Neuronal stem cell (in vitro differentiated cells): Measurements from ENCODE around the gene CHGA.
A peak's percentile ranks its signal among the peaks of the same experiment; 100 is the strongest.

ENCODE experiments used
- DNase-seq: peaks from one replicate; pipeline ENCODE4 v3.0.0-alpha.2; 2013; ENCODE audit warnings: low spot score
- H2AFZ ChIP-seq: one replicate; pipeline ENCODE4 v1.6.1; 2013; ENCODE audit warnings: mild to moderate bottlenecking, low read length, inconsistent platforms
- H2AK5ac ChIP-seq: 2 replicates; pipeline ENCODE4 v1.6.1; 2013; ENCODE audit warnings: low read depth, mild to moderate bottlenecking, inconsistent platforms, low read length, moderate library complexity, mixed read lengths
- H2BK120ac ChIP-seq: 2 replicates; pipeline ENCODE4 v1.6.1; 2013; ENCODE audit warnings: low read depth, mild to moderate bottlenecking, inconsistent platforms, low read length, moderate library complexity, mixed read lengths
- H2BK12ac ChIP-seq: one replicate; pipeline ENCODE4 v1.6.1; 2013; ENCODE audit warnings: low read length, inconsistent platforms
- H2BK15ac ChIP-seq: 2 replicates; pipeline ENCODE4 v1.6.1; 2013; ENCODE audit warnings: mild to moderate bottlenecking, low read length, inconsistent platforms, mixed read lengths
- H2BK5ac ChIP-seq: one replicate; pipeline ENCODE4 v1.6.1; 2013; ENCODE audit warnings: inconsistent platforms, mild to moderate bottlenecking, low read length, moderate library complexity
- H3K14ac ChIP-seq: one replicate; pipeline ENCODE4 v1.6.1; 2013; ENCODE audit warnings: low read length, inconsistent platforms
- H3K18ac ChIP-seq: 2 replicates; pipeline ENCODE4 v1.6.1; 2013; ENCODE audit warnings: low read length, inconsistent platforms
- H3K23ac ChIP-seq: 2 replicates; pipeline ENCODE4 v1.6.1; 2013; ENCODE audit warnings: low read depth, mild to moderate bottlenecking, mixed read lengths, low read length, inconsistent platforms; ENCODE audit not compliant: poor library complexity
- H3K27ac ChIP-seq: replicated peaks from 3 replicates; pipeline ENCODE4 v1.5.1; 2013; ENCODE audit warnings: low read length, inconsistent platforms
- H3K27me3 ChIP-seq, 3 experiments: 2 replicates each; pipeline ENCODE4 v1.6.1; 2013; ENCODE audit warnings: low read length in 3 of 3, mild to moderate bottlenecking in 2 of 3, inconsistent platforms in 1 of 3, low read depth in 1 of 3, mixed read lengths in 1 of 3, moderate library complexity in 1 of 3; ENCODE audit not compliant: control insufficient read depth in 3 of 3, insufficient read depth in 3 of 3
- H3K36me3 ChIP-seq, 2 donors: replicated peaks in 1 of 2; 2 replicates each; pipeline ENCODE4 v1.6.1; 2013; ENCODE audit warnings: low read length in 2 of 2; ENCODE audit not compliant: control insufficient read depth in 2 of 2, insufficient read depth in 2 of 2
- H3K4ac ChIP-seq: 2 replicates; pipeline ENCODE4 v1.6.1; 2013; ENCODE audit warnings: inconsistent platforms, mild to moderate bottlenecking, low read length, moderate library complexity
- H3K4me1 ChIP-seq, 2 donors: 1 replicate in 1 of 2; 2 replicates in 1 of 2; pipeline ENCODE4 v1.6.1; 2013; ENCODE audit warnings: low read length in 2 of 2, low read depth in 1 of 2; ENCODE audit not compliant: control insufficient read depth in 2 of 2, insufficient read depth in 1 of 2
- H3K4me2 ChIP-seq: one replicate; pipeline ENCODE4 v1.6.1; 2013; ENCODE audit warnings: mild to moderate bottlenecking, low read length, inconsistent platforms; ENCODE audit not compliant: insufficient read depth, poor library complexity, severe bottlenecking
- H3K4me3 ChIP-seq, 2 donors: 2 replicates each; pipeline ENCODE4 v1.5.1; 2013; ENCODE audit warnings: low read length in 2 of 2, mild to moderate bottlenecking in 2 of 2, inconsistent platforms in 1 of 2, moderate library complexity in 1 of 2
- H3K79me1 ChIP-seq: one replicate; pipeline ENCODE4 v1.6.1; 2013; ENCODE audit warnings: low read depth, mild to moderate bottlenecking, inconsistent platforms, low read length, moderate library complexity
- H3K9ac ChIP-seq: one replicate; pipeline ENCODE4 v1.6.1; 2013; ENCODE audit warnings: mild to moderate bottlenecking, low read depth, low read length, inconsistent platforms; ENCODE audit not compliant: poor library complexity
- H3K9me3 ChIP-seq, 2 donors: replicated peaks in 1 of 2; 2 replicates each; pipeline versions ENCODE3 to v1.6.1; 2013; ENCODE audit warnings: low read length in 2 of 2, mild to moderate bottlenecking in 2 of 2, inconsistent platforms in 1 of 2, low read depth in 1 of 2, mixed read lengths in 1 of 2, moderate library complexity in 1 of 2; ENCODE audit not compliant: control insufficient read depth in 2 of 2, insufficient read depth in 1 of 2
- H4K8ac ChIP-seq: one replicate; pipeline ENCODE4 v1.6.1; 2013; ENCODE audit warnings: low read depth, mild to moderate bottlenecking, inconsistent platforms, low read length, moderate library complexity
- H4K91ac ChIP-seq: one replicate; pipeline ENCODE4 v1.6.1; 2013; ENCODE audit warnings: low read length, low read depth, mild to moderate bottlenecking, inconsistent platforms; ENCODE audit not compliant: poor library complexity
- WGBS, 2 donors: extraction: QIAGEN DNeasy Blood & Tissue Kit; methylation state at CpG; one replicate each; pipeline ENCODE4 v1.1.7; 2013; ENCODE audit warnings: missing lambda C conversion rate in 2 of 2, mixed read lengths in 1 of 2; ENCODE audit not compliant: insufficient read length in 2 of 2, insufficient replicate concordance in 1 of 2; ENCODE audit errors: extremely low coverage in 2 of 2; 5-methylcytosine and 5-hydroxymethylcytosine counted together

The CHGA gene

DNA sequence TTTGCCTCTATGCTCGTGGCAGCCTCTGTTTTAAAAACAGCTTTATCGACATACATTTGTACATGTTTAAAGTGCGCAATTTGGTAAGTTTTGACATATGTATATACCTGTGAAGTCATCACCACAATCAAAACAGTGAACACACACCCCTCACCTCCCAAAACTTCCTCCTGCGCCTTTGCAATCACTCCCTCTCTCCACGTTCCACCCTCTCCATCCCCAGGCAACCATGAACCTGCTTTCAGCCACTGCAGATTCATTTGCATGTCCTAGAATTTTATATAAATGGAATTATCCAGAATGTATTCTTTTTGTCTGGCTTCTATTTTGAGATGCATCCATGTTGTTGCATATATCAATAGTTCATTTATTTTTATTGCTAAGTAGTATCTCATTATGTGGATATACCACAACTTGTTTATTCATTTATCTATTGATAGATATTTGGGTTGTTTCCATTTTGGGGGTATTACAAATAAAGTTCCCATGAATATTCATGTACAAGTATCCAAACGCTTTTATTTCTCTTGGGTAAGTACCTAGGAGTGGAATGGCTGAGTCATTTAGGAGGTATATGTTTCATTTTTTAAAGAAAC lies 15.5 kb upstream of the CHGA start:
- no peak overlapping the region for H2BK15ac ChIP-seq
- no peak overlapping the region for H2BK5ac ChIP-seq
- H3K27ac ChIP-seq: no peak overlapping the region
- peaks cover 0 to 1% of the 10 kb centered on the region in 2 donors for H3K36me3 ChIP-seq
- no peak overlapping the region for H3K4me2 ChIP-seq
- no peak overlapping the region for H3K9ac ChIP-seq
- H3K23ac ChIP-seq: no peak overlapping the region
- WGBS, 2 donors: no CpG with 5 or more reads among the region's 6 CpGs
- no peak overlapping the region for H3K4me3 ChIP-seq
- H3K27me3 ChIP-seq: peaks cover 0 to 36% (median 0%) of the 10 kb centered on the region in 3 experiments
- no peak overlapping the region for H3K14ac ChIP-seq
- peaks cover 0 to 3% of the 10 kb centered on the region in 2 donors for H3K9me3 ChIP-seq
- no peak overlapping the region for H3K4ac ChIP-seq
- no peak overlapping the region for H2BK120ac ChIP-seq
- no peak overlapping the region for H2AFZ ChIP-seq
- H3K18ac ChIP-seq: no peak overlapping the region
- no peaks in the 10 kb centered on the region for H3K79me1 ChIP-seq
- DNase-seq: no peak
- no peak overlapping the region for H4K91ac ChIP-seq
- no peak overlapping the region for H4K8ac ChIP-seq
- H3K4me1 ChIP-seq: peaks cover 0 to 9% of the 10 kb centered on the region in 2 donors
- no peak overlapping the region for H2AK5ac ChIP-seq
- H2BK12ac ChIP-seq: no peak overlapping the region

DNA sequence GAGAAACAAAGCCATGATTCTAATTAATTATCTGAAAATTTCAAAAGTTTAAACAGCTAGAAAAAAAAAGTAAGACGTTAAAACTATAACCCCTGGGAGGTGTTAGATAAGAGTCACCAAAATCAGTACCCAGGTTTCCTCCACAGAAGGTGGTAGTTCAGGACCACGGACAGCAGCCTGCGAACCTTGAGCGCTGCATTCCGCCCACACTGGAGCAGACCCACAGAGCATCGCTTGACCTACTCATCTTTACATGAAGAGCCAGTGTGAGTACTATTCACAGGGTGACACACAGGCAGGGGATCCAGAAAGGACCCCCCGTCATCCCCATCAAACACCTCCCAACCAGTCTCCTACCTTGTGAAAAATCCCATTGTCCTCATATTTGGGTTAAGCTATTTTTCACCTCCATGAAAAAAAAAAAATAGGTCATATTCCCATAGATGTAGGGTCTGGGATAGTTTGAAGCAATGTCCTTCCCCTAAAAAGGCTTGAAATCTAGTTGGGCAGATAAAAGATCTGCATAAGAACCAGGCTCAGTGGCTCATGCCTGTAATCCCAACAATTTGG lies 8.8 kb upstream of the CHGA start:
- no peak overlapping the region for H4K91ac ChIP-seq
- no peak overlapping the region for H3K9ac ChIP-seq
- no peak overlapping the region for H2AK5ac ChIP-seq
- H4K8ac ChIP-seq: no peak overlapping the region
- no peak overlapping the region for H2AFZ ChIP-seq
- H3K79me1 ChIP-seq: no peaks in the 10 kb centered on the region
- H3K14ac ChIP-seq: no peak overlapping the region
- no CpG with 5 or more reads among the region's 7 CpGs for WGBS, 2 donors
- H3K27ac ChIP-seq: no peak overlapping the region
- no peak overlapping the region for H3K23ac ChIP-seq
- H3K27me3 ChIP-seq: peaks cover 0 to 17% (median 4%) of the 10 kb centered on the region in 3 experiments
- no peak overlapping the region for H3K4me3 ChIP-seq
- no peak overlapping the region for H2BK12ac ChIP-seq
- H2BK15ac ChIP-seq: no peak overlapping the region
- H3K9me3 ChIP-seq: peaks cover 0 to 6% of the 10 kb centered on the region in 2 donors
- H2BK120ac ChIP-seq: no peak overlapping the region
- H3K4me2 ChIP-seq: no peak overlapping the region
- no peak overlapping the region for H3K4ac ChIP-seq
- H3K4me1 ChIP-seq: no peaks in the 10 kb centered on the region
- H3K18ac ChIP-seq: no peak overlapping the region
- DNase-seq: peak; percentile 67
- H2BK5ac ChIP-seq: no peak overlapping the region
- H3K36me3 ChIP-seq: peaks cover 0 to 1% of the 10 kb centered on the region in 2 donors

DNA sequence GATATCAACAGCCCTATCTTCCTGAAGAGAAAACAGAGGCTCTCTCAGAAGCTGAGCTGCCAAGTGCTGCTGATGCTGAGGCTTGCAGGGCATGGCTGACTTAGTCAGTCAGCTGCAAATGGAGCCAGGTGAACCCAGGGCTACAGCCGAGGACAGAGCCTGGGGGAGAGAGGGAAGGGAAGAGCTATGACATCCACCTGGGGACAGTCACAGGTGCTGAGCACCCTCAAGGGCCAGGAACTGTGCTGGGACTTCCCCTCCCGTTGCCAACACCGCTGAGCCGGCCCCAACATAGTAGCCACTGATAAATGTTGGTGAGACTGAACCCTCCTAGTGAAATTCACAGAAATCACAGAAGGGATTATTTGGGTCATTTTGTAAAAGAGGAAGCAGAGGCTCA lies 6.7 kb upstream of the CHGA start:
- Histone ChIP-seq H3K4me3 (no peak overlapping the region), H2AFZ (no peak overlapping the region), H2BK15ac (no peak overlapping the region), H3K4ac (no peak overlapping the region), H3K36me3 (no peaks in the 10 kb centered on the region), H3K23ac (peak overlapping the region; percentile 34), H4K8ac (no peak overlapping the region), H3K27me3 (peaks cover 0 to 32% (median 10%) of the 10 kb centered on the region in 3 experiments), H3K79me1 (no peaks in the 10 kb centered on the region), H2BK5ac (peak overlapping the region; percentile 75), H2BK120ac (no peak overlapping the region), H3K9ac (no peak overlapping the region), H3K9me3 (peaks cover 0 to 6% of the 10 kb centered on the region in 2 donors), H2BK12ac (no peak overlapping the region), H3K27ac (no peak overlapping the region), H4K91ac (no peak overlapping the region), H3K4me1 (no peaks in the 10 kb centered on the region), H3K14ac (no peak overlapping the region), H3K18ac (no peak overlapping the region), H3K4me2 (no peak overlapping the region), H2AK5ac (no peak overlapping the region)
- DNase-seq: no peak
- WGBS, 2 donors: no CpG with 5 or more reads among the region's 4 CpGs

DNA sequence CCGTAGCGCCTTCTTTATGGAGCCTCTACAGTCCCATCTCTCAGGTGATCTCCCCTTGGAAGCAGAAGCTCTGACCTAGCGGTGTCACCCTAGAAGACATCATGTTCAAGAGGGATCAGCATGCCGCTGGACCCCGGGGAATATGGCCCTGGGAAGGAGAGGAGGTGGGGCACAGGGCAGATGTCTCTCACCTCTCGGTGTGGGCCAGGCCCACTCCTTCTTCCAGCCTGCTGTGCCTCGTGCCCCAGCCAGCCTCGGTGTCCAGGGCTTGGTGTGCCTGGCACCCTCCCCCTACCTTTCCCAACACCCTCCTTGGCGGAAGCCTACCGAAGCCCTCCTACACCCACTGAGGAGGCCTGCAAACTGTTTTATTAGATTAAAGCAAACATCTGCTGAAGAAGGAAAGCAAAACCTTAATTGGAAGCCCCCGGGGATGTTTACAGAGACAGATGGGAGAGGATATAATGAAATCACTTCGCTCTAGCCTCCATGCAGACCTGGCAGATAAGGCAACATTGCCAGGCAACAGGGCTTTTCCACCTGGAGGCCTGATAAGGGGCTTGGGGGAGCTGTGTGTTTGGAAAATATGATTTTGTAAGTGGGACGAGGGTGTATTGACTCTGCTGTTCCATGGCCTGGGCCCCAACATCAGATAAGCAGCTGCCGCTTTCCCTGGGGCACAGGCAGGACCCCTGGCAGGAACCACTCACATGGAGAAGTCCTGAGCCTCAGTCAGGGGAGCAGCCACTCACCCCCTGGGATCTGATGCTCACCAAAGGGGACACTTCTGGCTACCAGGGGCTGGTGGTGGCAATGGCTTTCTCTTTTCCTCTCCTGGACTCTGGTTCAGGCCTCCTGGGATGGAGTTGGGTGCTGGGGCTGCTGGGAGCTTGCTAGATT lies 5.7 kb upstream of the CHGA start:
- no CpG with 5 or more reads among the region's 14 CpGs for WGBS, 2 donors
- Histone ChIP-seq H3K4me2 (no peak overlapping the region), H3K14ac (no peak overlapping the region)

More for the DNA sequence above, 5.7 kb upstream of the CHGA start:
- Histone ChIP-seq H2AK5ac (no peak overlapping the region), H2AFZ (no peak overlapping the region), H2BK120ac (no peak overlapping the region), H4K91ac (no peak overlapping the region), H2BK12ac (no peak overlapping the region), H4K8ac (no peak overlapping the region), H3K4me1 (no peaks in the 10 kb centered on the region), H2BK15ac (no peak overlapping the region), H3K79me1 (no peaks in the 10 kb centered on the region), H3K23ac (peak overlapping the region; percentile 40), H3K4me3 (no peak overlapping the region), H3K4ac (no peak overlapping the region), H3K36me3 (no peaks in the 10 kb centered on the region), H3K9me3 (peaks cover 0 to 6% of the 10 kb centered on the region in 2 donors), H3K18ac (no peak overlapping the region), H3K27me3 (peaks cover 0 to 40% (median 16%) of the 10 kb centered on the region in 3 experiments), H3K9ac (no peak overlapping the region), H3K27ac (no peak overlapping the region), H2BK5ac (no peak overlapping the region)
- no peak for DNase-seq
